ENCODE measurements around the gene U2AF2. TPM values are rescaled to one million over a fixed set of nuclear protein-coding genes. Genes with fewer than 3 reads are reported as not detected.

U2AF2 gene
- total RNA-seq, 1 donor from 2014 or later, result 143 TPM

DNA sequence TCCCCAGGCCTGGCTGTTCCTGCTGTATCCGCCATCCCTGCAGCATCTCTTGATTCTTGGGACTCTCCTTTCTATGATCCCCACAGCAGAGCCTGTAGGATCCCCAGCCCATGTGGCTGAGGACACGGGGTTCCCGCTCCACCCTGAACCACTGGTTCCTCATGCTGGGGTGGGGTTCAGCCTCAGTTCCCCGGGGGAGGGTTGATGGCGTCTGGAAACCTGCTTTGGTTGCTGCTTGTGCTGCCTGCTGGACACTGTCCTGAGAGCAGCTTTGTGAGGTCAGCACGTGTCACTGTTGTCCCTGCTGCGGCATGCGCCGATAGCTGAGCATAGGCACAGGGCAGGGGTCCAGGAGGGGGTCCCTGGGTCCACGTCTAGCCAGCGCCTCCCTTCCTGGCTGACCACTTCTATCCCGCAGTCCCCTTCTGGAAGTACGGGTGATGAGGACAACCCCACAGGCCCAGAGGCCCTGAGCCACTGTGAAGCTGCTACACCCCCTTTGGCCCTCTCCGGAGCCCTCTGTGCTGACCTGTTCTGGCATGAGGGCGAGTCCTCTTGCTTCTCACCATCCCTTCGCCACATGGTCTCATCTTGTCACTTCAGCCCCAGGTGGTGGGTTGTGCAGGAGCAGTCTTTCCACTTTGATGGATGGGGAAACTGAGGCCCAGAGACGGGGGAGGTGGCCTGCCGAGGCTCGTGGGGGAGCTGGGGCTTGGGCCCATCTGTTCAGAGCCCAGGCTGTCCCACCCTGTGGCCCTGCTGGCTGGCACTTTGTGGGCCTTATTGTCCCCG lies 25.7 kb downstream of the U2AF2 start:
- Histone ChIP-seq H3K27me3 (ENCODE audit: low read depth) (no peaks in the 10 kb centered on the region), H3K9me3 (no peaks in the 10 kb centered on the region), H3K27ac (no peak overlapping the region), H3K4me3 (no peak overlapping the region), H3K36me3 (peaks cover 71% of the 10 kb centered on the region), H3K4me1 (peaks cover 59% of the 10 kb centered on the region)
- TF ChIP-seq, protein P1, sequence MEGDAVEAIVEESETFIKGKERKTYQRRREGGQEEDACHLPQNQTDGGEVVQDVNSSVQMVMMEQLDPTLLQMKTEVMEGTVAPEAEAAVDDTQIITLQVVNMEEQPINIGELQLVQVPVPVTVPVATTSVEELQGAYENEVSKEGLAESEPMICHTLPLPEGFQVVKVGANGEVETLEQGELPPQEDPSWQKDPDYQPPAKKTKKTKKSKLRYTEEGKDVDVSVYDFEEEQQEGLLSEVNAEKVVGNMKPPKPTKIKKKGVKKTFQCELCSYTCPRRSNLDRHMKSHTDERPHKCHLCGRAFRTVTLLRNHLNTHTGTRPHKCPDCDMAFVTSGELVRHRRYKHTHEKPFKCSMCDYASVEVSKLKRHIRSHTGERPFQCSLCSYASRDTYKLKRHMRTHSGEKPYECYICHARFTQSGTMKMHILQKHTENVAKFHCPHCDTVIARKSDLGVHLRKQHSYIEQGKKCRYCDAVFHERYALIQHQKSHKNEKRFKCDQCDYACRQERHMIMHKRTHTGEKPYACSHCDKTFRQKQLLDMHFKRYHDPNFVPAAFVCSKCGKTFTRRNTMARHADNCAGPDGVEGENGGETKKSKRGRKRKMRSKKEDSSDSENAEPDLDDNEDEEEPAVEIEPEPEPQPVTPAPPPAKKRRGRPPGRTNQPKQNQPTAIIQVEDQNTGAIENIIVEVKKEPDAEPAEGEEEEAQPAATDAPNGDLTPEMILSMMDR (IDR thresholded peaks at IDR 0.05), result no peak
- intact Hi-C loops (cut with DNase I), result no loop called here
- DNase-seq (no peak), ATAC-seq (no peak)

DNA sequence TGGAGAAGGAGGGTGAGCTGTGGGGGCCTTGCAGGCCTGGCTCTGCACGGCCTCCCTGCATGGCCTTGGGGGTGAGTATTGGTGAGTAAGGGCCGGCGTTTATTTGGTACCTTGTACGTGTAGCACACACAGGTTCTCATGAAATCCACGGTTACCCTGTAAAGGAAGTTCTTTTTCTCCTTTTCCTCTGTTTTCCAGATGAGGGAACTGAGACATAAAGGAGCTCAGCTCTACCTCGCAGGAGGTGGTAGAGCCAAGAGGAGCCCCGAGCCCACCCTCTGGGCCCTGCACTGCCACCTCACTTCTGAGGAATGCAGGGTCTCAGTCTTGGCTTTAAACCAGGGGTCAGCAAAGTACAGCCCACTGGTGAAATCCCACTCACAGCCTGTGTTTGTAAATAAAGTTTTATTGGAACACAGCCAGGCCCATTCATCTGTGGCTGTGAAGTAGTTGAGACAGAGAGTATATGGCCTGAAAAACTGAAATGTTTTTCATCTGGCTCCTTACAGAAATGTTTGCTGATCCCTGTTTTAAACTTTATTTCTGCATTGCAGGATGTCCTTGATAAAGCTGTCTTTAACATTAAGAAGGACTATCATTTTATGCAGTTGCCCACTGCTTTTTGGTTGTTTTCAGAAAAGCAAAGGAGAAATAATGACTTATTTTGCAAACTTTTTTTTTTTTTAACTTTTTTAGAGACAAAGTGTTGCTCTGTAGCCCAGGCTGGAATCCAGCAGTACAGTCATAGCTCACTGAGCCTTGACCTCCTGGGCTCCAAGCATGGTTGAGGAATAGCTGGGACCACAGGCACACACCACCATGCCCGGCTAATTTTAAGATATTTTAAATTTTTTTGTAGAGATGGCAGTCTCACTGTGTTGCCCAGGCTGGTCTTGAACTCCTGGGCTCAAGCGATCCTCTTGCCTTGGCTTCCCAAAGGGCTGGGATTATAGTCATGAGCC lies 26.6 kb downstream of the U2AF2 start:
- peaks cover 51% of the 10 kb centered on the region for H3K4me1 ChIP-seq
- H3K27ac ChIP-seq, result no peak overlapping the region
- H3K4me3 ChIP-seq, result no peak overlapping the region
- no peaks in the 10 kb centered on the region for H3K27me3 ChIP-seq (ENCODE audit: low read depth)
- ATAC-seq (no peak), DNase-seq (no peak)
- intact Hi-C loops (cut with DNase I), result no loop called here
- peaks cover 80% of the 10 kb centered on the region for H3K36me3 ChIP-seq
- TF ChIP-seq, protein P1 (IDR thresholded peaks at IDR 0.05), result no peak
- no peaks in the 10 kb centered on the region for H3K9me3 ChIP-seq

DNA sequence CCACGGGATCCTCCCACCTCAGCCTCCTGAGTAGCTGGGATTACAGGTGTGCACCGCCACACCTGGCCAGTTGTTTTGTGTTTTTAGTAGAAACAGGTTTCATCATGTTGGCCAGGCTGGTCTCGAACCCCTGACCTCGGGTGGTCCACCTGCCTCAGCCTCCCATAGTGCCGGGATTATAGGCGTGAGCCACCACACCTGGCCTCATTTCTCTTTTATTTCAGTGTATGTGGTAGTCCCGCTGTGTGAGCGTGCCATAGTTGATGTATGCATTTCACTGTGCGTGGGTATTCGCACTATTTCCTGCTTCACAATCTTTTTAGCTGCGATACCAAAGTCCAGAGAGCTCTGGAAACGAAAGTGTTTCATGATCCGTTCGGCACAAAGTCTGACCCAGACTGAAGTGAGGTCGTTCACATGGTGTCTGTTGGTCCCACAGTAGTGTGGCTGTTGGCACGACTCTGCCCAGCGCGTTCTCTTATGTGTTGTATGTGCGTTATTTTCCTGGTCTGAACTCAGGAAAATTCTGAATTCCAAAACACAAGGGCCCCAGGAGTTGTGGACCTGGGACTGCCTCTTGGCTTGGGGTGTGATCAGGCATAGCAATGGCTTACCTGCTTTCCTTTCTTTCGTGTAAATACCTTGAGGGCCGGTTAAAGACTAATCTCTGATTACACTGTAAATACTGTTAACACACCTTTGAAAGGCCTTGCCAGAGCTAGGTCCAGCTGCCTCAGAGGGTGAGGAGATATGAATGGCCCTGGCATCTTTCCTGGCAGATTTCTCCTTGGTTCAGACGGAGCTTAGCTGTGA lies 28.8 kb downstream of the U2AF2 start:
- Histone ChIP-seq H3K4me1 (peaks cover 29% of the 10 kb centered on the region), H3K36me3 (peaks cover 96% of the 10 kb centered on the region), H3K4me3 (peak overlapping the region; percentile 17), H3K27ac (no peak overlapping the region), H3K27me3 (ENCODE audit: low read depth) (no peaks in the 10 kb centered on the region), H3K9me3 (no peaks in the 10 kb centered on the region)
- intact Hi-C loops (cut with DNase I), result no loop called here
- DNase-seq, result no peak
- ATAC-seq, result peak; percentile 86 to 89
- TF ChIP-seq, protein P1 (IDR thresholded peaks at IDR 0.05), result no peak

DNA sequence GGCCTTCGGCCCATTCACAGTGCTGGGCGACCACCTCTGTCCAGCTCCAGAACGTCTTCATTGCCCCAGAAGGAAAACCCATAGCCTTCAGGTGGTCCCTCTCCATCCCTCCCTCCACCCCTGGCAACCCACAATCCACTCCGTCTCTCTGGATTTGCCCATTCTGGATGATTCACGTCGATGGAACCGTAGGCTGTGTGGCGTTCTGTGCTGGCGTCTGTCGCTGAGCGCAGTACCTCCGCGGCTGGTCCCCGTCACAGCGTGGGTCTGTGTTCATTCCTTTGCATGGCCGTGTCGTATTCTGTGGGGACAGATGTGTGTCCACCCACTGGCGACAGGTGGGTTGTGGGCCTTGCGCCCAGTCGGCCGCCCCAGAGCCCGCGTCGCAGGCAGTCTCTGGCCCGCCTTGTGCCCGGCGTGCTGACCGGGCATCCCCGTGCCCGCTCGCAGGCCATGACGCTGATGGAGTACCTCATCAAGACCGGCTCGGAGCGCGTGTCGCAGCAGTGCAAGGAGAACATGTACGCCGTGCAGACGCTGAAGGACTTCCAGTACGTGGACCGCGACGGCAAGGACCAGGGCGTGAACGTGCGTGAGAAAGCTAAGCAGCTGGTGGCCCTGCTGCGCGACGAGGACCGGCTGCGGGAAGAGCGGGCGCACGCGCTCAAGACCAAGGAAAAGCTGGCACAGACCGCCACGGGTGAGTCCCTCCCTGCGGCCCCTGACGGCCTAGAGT lies 30.3 kb downstream of the U2AF2 start:
- Histone ChIP-seq H3K36me3 (peaks cover 96% of the 10 kb centered on the region), H3K27ac (no peak overlapping the region), H3K4me3 (no peak overlapping the region), H3K9me3 (no peaks in the 10 kb centered on the region), H3K4me1 (peaks cover 21% of the 10 kb centered on the region), H3K27me3 (ENCODE audit: low read depth) (no peaks in the 10 kb centered on the region)
- TF ChIP-seq, protein P1 (IDR thresholded peaks at IDR 0.05), result no peak
- intact Hi-C loops (cut with DNase I), result no loop called here
- DNase-seq (peak; percentile 45), ATAC-seq (no peak)
